ENCODE measurements around the gene MPI.
A peak's percentile ranks its signal among the peaks of the same experiment; 100 is the strongest.
"Not testable (repeated sequence)": the region's sequence is repeated elsewhere in the genome, so short reads cannot be mapped to it uniquely, and the experiment has no call there.

The MPI gene

DNA sequence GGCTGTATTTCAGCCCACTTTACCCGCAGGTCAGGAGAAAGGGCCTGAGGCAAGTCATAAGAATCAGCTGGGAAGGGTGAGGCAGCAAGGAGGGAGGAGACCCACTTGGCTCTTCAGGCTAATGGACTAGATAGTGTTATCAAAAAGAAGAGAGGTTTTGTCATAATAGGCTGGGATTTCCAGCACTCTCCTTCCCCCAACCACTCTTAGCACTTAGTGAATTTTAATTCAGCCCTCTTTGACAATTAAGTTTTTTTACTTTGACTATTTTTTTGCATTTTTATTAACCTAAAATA, 771 bp downstream of the MPI start:
- Histone ChIP-seq H3K36me3 (replicated peaks) (peaks cover 40% of the 10 kb centered on the region), H3K27me3 (ENCODE audit: low read depth) (no peaks in the 10 kb centered on the region), H3K4me1 (peaks cover 16% of the 10 kb centered on the region), H3K4me3 (peak overlapping the region; percentile 59), H3K9me3 (no peaks in the 10 kb centered on the region)
- no peak for DNase-seq (ENCODE audit: low spot score in 2 of 2)
- in situ Hi-C loops (cut with MboI; ENCODE audit: low sequenced_read_pairs), result loop anchor here (5.0 kb wide), 1 partner anchor 52 kb away; no protein-coding TSS in a partner anchor

DNA sequence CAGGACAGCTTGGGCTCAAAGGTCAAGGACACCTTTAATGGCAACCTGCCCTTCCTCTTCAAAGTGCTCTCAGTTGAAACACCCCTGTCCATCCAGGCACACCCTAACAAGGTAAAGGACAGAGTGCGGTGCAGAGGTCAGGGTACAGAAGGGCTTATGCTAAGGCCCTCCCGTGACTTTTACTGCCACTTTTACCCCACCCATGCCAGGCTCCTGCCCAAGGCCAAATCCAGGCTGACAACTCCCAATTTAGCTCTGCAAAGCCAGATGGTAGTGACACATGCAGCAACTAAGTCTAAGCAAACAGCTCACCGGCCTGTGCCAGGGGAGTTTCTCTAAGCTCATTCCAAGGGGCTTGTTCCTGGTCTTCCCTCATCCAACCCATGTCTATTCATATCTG, 1.6 kb downstream of the MPI start:
- H3K9me3 ChIP-seq, result no peaks in the 10 kb centered on the region
- peaks cover 16% of the 10 kb centered on the region for H3K4me1 ChIP-seq
- no peak overlapping the region for H3K4me3 ChIP-seq
- H3K36me3 ChIP-seq (replicated peaks), result peaks cover 49% of the 10 kb centered on the region
- in situ Hi-C loops (cut with MboI; ENCODE audit: low sequenced_read_pairs), result loop anchor here (5.0 kb wide), 1 partner anchor 51 kb away; no protein-coding TSS in a partner anchor
- no peaks in the 10 kb centered on the region for H3K27me3 ChIP-seq (ENCODE audit: low read depth)
- DNase-seq (ENCODE audit: low spot score in 2 of 2), result no peak

DNA sequence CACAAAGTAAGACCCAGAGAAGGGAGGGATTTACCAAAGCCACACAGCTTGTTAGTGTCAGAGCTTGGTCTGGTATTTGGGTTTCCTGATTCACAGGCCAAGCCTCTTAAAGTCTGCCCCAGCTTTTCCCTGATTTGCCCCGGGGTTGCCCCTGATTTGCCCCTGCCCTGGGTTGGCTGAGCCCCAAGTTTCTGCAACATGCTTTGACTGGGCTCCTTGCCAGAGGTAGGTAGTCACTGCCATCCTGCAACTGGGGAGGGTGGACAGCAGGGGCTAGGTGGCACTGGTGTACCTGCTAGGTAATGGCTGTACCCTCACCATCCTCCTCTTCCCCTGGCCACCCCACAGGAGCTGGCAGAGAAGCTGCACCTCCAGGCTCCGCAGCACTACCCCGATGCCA, 2.5 kb downstream of the MPI start:
- Histone ChIP-seq H3K27me3 (ENCODE audit: low read depth) (no peaks in the 10 kb centered on the region), H3K9me3 (no peaks in the 10 kb centered on the region), H3K4me3 (no peak overlapping the region), H3K4me1 (peaks cover 16% of the 10 kb centered on the region), H3K36me3 (replicated peaks) (peaks cover 57% of the 10 kb centered on the region)
- no peak for DNase-seq (ENCODE audit: low spot score in 2 of 2)
- in situ Hi-C loops (cut with MboI; ENCODE audit: low sequenced_read_pairs), result loop anchor here (5.0 kb wide), 1 partner anchor 50 kb away; no protein-coding TSS in a partner anchor

DNA sequence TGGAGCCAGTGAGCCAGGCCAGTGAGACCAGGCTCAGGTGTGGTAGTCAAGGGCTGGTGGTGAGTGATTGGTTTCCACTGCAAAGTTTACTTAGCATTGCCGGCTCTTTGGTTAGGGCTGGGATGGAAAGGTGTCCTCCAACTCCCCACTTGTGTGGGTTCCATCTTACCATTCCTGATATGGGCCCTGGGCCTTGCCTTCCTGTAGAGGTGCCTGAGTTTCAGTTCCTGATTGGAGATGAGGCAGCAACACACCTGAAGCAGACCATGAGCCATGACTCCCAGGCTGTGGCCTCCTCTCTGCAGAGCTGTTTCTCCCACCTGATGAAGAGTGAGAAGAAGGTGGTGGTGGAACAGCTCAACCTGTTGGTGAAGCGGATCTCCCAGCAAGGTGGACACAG, 3.1 kb downstream of the MPI start:
- H3K9me3 ChIP-seq, result no peaks in the 10 kb centered on the region
- H3K36me3 ChIP-seq (replicated peaks), result peaks cover 64% of the 10 kb centered on the region
- H3K27me3 ChIP-seq (ENCODE audit: low read depth), result no peaks in the 10 kb centered on the region
- H3K4me3 ChIP-seq, result no peak overlapping the region
- in situ Hi-C loops (cut with MboI; ENCODE audit: low sequenced_read_pairs), result loop anchor here (5.0 kb wide), 1 partner anchor 49 kb away; no protein-coding TSS in a partner anchor
- H3K4me1 ChIP-seq, result peaks cover 12% of the 10 kb centered on the region
- peak in 1 of 2 experiments; percentile 2 for DNase-seq (ENCODE audit: low spot score in 2 of 2)

DNA sequence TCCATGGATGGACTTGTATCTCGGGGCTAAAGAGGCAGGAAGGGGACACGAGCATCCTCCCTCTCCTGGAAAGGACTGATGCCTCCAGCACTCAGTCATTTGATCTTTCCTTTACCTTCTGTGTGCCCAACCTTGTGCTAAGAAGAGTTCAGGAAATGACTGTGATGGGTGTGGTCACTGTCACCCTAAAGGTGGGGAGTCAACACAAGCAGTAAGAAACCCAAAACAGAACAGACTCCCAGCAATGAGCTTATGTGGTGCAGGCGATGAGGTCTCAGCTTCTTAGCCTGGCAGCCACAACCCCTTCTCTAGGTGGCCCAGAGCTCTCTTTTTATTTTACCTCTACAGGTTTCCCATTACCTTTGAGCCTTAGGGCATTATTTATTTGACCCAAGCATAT, 3.8 kb downstream of the MPI start:
- in situ Hi-C loops (cut with MboI; ENCODE audit: low sequenced_read_pairs), result loop anchor here (5.0 kb wide), 1 partner anchor 49 kb away; no protein-coding TSS in a partner anchor
- Histone ChIP-seq H3K27me3 (ENCODE audit: low read depth) (no peaks in the 10 kb centered on the region), H3K9me3 (no peaks in the 10 kb centered on the region), H3K4me1 (peaks cover 12% of the 10 kb centered on the region), H3K36me3 (replicated peaks) (peaks cover 68% of the 10 kb centered on the region), H3K4me3 (no peak overlapping the region)
- DNase-seq (ENCODE audit: low spot score in 2 of 2), result no peak

DNA sequence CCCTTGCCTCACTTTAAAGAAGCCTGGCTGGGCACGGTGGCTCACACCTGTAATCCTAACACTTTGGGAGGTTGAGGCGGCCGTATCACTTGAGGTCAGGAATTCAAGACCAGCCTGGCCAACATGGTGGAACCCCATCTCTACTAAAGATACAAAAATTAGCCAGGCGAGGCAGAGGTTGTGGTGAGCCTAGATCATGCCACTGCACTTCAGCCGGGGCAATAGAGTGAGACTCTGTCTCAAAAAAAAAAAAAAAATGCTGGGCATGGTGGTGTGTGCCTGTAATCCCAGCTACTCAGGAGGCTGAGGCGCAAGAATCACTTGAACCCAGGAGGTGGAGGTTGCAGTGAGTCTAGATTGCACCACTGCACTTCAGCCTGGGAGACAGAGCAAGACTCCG, 4.5 kb downstream of the MPI start:
- peaks cover 76% of the 10 kb centered on the region for H3K36me3 ChIP-seq (replicated peaks)
- H3K4me1 ChIP-seq; DNase-seq (ENCODE audit: low spot score in 2 of 2); H3K9me3 ChIP-seq; H3K27me3 ChIP-seq (ENCODE audit: low read depth); H3K4me3 ChIP-seq: not testable (repeated sequence)
- in situ Hi-C loops (cut with MboI; ENCODE audit: low sequenced_read_pairs), result loop anchor here (5.0 kb wide), 1 partner anchor 48 kb away; no protein-coding TSS in a partner anchor

DNA sequence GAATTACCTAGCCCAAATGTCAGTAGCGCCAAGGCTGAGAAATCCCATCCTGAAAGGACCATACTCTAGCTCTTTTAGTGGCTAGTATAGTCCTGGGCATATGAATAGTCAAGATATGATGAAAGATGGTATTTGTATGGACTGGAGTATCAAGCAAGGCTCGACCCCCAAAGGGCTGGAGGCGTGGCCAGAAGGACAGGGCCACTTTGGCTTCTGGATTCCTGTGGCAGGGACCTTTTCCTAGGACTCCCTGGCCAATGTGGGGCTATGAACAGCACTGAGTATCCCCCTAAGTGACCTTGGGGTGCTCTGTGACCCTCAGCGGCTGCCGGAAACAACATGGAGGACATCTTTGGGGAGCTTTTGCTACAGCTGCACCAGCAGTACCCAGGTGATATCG, 6.0 kb downstream of the MPI start:
- Histone ChIP-seq H3K4me1 (peaks cover under 1% of the 10 kb centered on the region), H3K4me3 (no peak overlapping the region), H3K36me3 (replicated peaks) (peaks cover 89% of the 10 kb centered on the region), H3K27me3 (ENCODE audit: low read depth) (no peaks in the 10 kb centered on the region), H3K9me3 (no peaks in the 10 kb centered on the region)
- in situ Hi-C loops (cut with MboI; ENCODE audit: low sequenced_read_pairs), result no loop called here
- no peak for DNase-seq (ENCODE audit: low spot score in 2 of 2)

DNA sequence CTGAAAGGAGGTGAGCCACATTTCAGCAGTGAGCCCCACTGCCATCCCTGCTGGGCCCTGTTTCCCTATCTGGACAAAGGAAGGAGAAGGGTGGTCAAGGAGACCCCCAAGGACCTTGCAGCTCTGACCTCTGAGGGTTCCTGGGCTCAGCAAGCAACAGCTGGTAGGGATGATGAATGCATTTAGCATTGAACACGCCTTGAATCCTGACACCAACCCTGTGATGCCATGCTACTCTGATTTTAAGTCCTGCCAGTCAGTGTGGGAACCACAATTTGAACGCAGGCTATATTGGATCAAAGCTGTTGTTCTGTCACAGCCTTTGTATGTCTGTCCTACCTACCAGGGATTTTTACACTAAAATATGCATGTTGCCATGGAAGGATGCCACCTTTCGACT, 6.5 kb downstream of the MPI start:
- no peak for DNase-seq (ENCODE audit: low spot score in 2 of 2)
- no peaks in the 10 kb centered on the region for H3K27me3 ChIP-seq (ENCODE audit: low read depth)
- H3K9me3 ChIP-seq, result no peaks in the 10 kb centered on the region
- H3K4me1 ChIP-seq, result peaks cover under 1% of the 10 kb centered on the region; the same call in 1 of the 2 replicates
- H3K36me3 ChIP-seq (replicated peaks), result peaks cover 89% of the 10 kb centered on the region
- no peak overlapping the region for H3K4me3 ChIP-seq
- in situ Hi-C loops (cut with MboI; ENCODE audit: low sequenced_read_pairs), result no loop called here

DNA sequence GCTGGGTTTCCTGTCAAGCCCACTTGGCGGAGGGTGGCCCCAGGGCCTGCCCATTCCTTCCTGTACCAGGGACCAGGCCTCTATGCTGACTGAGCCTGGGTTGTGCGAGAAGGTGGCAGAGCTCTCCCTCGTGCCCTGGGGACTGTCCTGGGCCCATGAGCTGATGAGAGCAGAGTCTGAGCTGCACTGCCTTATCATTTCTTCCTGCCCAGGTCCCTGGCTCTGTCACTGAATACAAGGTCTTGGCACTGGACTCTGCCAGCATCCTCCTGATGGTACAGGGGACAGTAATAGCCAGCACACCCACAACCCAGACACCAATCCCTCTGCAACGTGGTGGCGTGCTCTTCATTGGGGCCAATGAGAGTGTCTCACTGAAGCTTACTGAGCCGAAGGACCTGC, 7.5 kb downstream of the MPI start:
- DNase-seq (ENCODE audit: low spot score in 2 of 2), result no peak
- Histone ChIP-seq H3K27me3 (ENCODE audit: low read depth) (no peaks in the 10 kb centered on the region), H3K9me3 (no peaks in the 10 kb centered on the region), H3K4me3 (no peak overlapping the region), H3K36me3 (replicated peaks) (peaks cover 89% of the 10 kb centered on the region), H3K4me1 (peaks cover 2% of the 10 kb centered on the region; the same call in 1 of the 2 replicates)
- in situ Hi-C loops (cut with MboI; ENCODE audit: low sequenced_read_pairs), result no loop called here

DNA sequence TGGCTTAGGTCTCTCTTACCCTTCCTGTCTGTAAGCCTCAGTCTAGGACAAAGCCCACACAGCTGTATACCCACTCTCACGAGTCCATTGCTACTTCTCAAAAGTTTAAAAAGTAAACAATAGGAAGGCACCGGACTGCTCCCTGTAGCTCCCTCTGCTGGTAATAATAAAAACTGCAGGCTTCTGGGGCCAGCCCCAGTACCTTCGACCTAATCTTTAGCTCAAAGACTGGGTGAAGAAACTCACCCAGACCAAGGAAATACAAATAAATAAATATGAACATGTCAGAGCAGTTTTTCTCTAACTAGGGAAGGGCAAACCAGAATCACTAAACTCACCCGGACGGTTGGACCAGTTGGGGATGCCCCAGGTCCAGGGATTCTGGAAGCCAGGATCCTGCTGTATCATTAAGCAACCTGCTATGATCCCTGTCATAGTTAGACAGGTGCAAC, 11.8 kb downstream of the MPI start:
- no peaks in the 10 kb centered on the region for H3K27me3 ChIP-seq (ENCODE audit: low read depth)
- H3K4me1 ChIP-seq, result peaks cover 7% of the 10 kb centered on the region
- DNase-seq (ENCODE audit: low spot score in 2 of 2), result peak; percentile 87 to 88
- in situ Hi-C loops (cut with MboI; ENCODE audit: low sequenced_read_pairs), result no loop called here
- H3K4me3 ChIP-seq, result no peak overlapping the region
- no peaks in the 10 kb centered on the region for H3K9me3 ChIP-seq
- H3K36me3 ChIP-seq (replicated peaks), result peaks cover 83% of the 10 kb centered on the region

DNA sequence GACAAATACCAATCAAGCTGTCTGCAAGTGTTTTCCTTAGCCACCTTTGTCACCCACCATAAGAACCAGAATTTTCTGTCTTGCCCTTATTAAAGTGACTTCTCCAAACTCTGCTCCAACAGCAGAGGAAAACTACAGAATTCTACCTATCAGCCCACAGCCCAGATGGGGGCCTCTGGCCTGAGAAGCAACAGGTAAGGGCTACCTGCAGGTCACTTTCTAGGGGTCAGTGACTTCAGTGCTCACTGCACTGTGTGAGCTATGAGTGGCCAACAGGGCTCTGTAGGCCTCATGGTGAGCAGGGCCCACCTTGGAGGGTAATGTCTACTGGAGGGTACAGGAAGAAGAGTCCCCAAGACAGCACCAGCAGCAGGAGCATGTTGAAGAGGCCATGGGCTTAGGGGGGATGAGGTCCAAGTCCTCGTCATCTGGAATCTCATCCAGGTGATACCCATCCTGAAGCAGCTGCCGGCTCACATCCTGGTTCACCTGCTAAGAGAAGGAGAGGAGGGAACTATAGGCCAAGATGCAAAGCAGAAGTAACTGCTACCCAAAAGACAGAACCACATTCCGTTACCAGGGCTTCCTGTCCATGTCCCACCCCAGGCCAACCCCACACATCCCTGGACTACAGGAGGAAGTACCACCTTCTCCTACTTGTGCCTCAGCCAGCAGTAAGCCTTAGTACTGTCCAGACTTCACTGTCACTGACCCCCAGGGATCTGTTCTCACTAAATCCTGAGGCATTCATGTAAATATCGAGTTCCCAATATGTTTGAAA, 12.6 kb downstream of the MPI start:
- Histone ChIP-seq H3K9me3 (no peaks in the 10 kb centered on the region), H3K4me1 (peaks cover 14% of the 10 kb centered on the region), H3K4me3 (no peak overlapping the region), H3K36me3 (replicated peaks) (peaks cover 82% of the 10 kb centered on the region), H3K27me3 (ENCODE audit: low read depth) (no peaks in the 10 kb centered on the region)
- in situ Hi-C loops (cut with MboI; ENCODE audit: low sequenced_read_pairs), result no loop called here
- no peak for DNase-seq (ENCODE audit: low spot score in 2 of 2)

DNA sequence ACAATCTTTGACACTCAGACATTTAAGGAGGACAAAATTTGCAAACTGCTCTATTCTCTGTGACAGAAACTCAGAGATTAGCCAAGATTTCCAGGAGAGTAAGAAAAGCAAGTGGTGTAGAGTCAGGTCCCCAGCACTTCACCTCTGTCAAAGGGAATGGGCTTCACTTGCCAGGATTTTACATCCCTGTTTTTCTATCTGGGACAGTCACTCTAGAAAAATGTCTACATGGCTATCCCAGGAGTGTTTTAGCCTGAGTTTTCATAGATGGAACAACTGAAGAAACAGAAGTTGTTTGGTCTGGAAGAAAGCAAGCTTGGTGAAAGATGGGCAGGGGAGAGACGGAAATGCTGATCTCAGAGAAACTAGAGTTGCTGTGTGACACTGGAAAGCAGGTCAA, 13.8 kb downstream of the MPI start:
- in situ Hi-C loops (cut with MboI; ENCODE audit: low sequenced_read_pairs), result no loop called here
- peaks cover 16% of the 10 kb centered on the region for H3K4me1 ChIP-seq
- no peaks in the 10 kb centered on the region for H3K9me3 ChIP-seq
- peaks cover 78% of the 10 kb centered on the region for H3K36me3 ChIP-seq (replicated peaks)
- no peaks in the 10 kb centered on the region for H3K27me3 ChIP-seq (ENCODE audit: low read depth)
- DNase-seq (ENCODE audit: low spot score in 2 of 2), result no peak
- no peak overlapping the region for H3K4me3 ChIP-seq

DNA sequence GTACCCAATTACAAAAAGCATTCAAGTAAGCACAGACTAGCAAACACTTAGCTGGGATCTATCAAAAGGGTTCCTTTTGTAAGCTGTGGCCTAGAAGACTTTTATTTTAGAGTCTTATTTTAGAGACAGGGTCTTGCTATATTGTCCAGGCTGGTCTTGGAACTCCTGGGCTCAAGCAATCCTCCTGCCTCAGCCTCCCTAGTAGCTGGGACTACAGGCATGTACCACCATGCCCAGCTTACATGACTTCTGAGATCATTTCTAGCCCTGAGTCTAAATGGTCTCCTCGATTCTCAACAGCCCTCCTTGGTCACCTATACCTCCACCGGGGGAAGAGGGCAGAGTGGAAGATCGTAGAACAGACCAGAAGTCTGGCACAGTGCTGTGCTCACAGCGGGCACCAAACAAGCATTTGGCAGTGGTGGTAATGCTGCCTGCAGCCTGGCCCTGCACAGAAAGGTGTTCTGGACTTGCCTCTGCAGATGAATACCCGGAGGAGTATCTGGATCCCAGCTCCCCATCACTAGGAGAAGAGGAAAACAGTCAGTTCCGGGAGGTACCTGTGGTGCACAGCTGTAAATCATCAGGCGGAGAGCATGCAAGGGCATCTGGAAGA, 14.5 kb downstream of the MPI start:
- Histone ChIP-seq H3K4me3 (no peak overlapping the region), H3K9me3 (no peaks in the 10 kb centered on the region), H3K4me1 (peaks cover 16% of the 10 kb centered on the region), H3K36me3 (replicated peaks) (peaks cover 76% of the 10 kb centered on the region), H3K27me3 (ENCODE audit: low read depth) (no peaks in the 10 kb centered on the region)
- in situ Hi-C loops (cut with MboI; ENCODE audit: low sequenced_read_pairs), result no loop called here
- no peak for DNase-seq (ENCODE audit: low spot score in 2 of 2)

DNA sequence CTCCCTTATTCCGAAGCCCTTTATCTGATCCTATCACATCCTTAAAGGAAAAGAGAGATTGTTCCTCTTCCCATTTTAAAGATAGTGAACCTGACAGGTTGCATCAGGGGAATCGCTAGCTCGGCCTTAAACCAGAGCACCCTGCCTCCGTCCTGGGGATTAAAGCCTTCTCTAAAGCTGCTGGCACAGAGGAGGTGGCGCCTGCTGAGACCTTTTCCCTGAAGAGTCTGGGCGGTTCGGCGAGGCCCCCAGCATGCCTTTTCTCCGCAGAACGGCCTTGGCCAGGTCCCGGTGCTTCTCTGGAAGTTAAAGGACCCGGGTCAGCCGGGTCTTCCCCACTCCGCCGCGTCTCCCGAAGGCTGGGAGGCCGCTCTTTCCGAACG, 16.2 kb downstream of the MPI start:
- Histone ChIP-seq H3K4me3 (peak overlapping the region; percentile 86), H3K36me3 (replicated peaks) (peaks cover 75% of the 10 kb centered on the region), H3K4me1 (peaks cover 16% of the 10 kb centered on the region), H3K9me3 (no peaks in the 10 kb centered on the region), H3K27me3 (ENCODE audit: low read depth) (no peaks in the 10 kb centered on the region)
- peak; percentile 79 to 80 for DNase-seq (ENCODE audit: low spot score in 2 of 2)
- in situ Hi-C loops (cut with MboI; ENCODE audit: low sequenced_read_pairs), result no loop called here
